Mesodermal cell (in vitro differentiated cells): ENCODE data around the gene TIMP2.
A peak's percentile ranks its signal among the peaks of the same experiment; 100 is the strongest.
"Not testable (repeated sequence)": the region's sequence is repeated elsewhere in the genome, so short reads cannot be mapped to it uniquely, and the experiment has no call there.

Experiments
- H3K27ac ChIP-seq: 2 replicates; pipeline ENCODE4 v1.7.0; 2013; ENCODE audit warnings: mild to moderate bottlenecking, low read depth, low read length, moderate library complexity; ENCODE audit not compliant: severe bottlenecking
- H3K36me3 ChIP-seq: 2 replicates; pipeline ENCODE4 v1.7.1; 2013; ENCODE audit warnings: mild to moderate bottlenecking, low read length, moderate library complexity; ENCODE audit not compliant: control insufficient read depth, insufficient read depth
- H3K4me1 ChIP-seq: one replicate; pipeline ENCODE4 v1.7.1; 2013; ENCODE audit warnings: mild to moderate bottlenecking, low read length; ENCODE audit not compliant: insufficient read depth, control insufficient read depth, poor library complexity, severe bottlenecking
- H3K4me3 ChIP-seq: 2 replicates; pipeline ENCODE4 v1.7.0; 2013; ENCODE audit warnings: low read length, control low read depth, mild to moderate bottlenecking; ENCODE audit not compliant: insufficient read depth, poor library complexity, severe bottlenecking; ENCODE audit errors: extremely low read depth
- H3K9me3 ChIP-seq: 2 replicates; pipeline ENCODE4 v1.7.1; 2013; ENCODE audit warnings: mild to moderate bottlenecking, low read length, moderate library complexity; ENCODE audit not compliant: control insufficient read depth
- WGBS, 2 experiments: methylation state at CpG; one replicate each; pipeline ENCODE4 v1.1.5; 2013; ENCODE audit warnings: missing lambda C conversion rate in 2 of 2; ENCODE audit not compliant: insufficient coverage in 2 of 2; 5-methylcytosine and 5-hydroxymethylcytosine counted together

Gene TIMP2

GRCh38 chr17:78876954-78877517 lies 48.2 kb downstream of the TIMP2 start:
- not testable (repeated sequence) for H3K27ac ChIP-seq, H3K9me3 ChIP-seq, H3K4me3 ChIP-seq
- peaks cover 19% of the 10 kb centered on the region for H3K36me3 ChIP-seq
- peaks cover 23% of the 10 kb centered on the region for H3K4me1 ChIP-seq
- 83 to 86% methylated on average over 3 to 7 of the region's 8 CpGs for WGBS, 2 experiments

GRCh38 chr17:78876094-78876597 lies 49.0 kb downstream of the TIMP2 start:
- 92 to 94% methylated on average over 6 to 7 of the region's 7 CpGs for WGBS, 2 experiments
- H3K36me3 ChIP-seq, result peaks cover 26% of the 10 kb centered on the region
- H3K27ac ChIP-seq, result peak overlapping the region; percentile 58
- H3K9me3 ChIP-seq, result no peaks in the 10 kb centered on the region
- H3K4me3 ChIP-seq, result no peak overlapping the region
- peaks cover 22% of the 10 kb centered on the region for H3K4me1 ChIP-seq

DNA sequence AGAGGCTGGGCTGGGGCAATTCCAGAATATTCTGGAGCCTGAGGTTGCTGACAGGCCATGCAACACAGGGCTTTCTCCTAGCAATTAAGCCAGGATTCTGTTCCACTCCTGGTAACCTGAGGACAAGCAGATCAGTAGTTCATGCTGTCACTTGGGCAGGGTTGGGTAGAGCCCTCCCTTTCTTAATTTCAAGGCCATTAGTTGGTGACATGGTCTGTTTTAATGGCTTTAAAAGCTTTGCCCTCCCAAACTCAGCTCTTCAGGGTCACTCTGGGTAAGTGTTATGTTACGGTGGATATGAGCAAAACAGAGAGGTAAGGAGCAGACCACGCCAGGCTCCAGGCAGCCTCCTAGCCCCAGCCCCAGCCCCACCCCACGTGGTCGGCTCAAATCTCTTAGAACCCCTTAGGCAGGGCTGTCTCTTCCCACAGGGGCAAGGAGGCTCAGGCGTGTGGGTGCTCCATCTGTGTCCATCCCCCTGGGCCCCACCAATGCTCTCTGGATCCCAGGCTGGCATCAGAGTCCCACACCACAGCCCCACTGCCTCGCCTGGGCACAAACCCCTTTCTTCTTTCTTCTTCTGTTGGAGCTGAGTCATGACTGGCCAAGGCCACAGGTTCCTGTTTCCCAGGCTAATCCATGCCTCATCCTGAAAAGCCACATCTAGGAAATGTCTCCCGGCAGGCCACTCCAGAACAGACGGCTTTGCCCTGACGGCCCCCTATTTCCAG lies 49.7 kb downstream of the TIMP2 start:
- Histone ChIP-seq H3K9me3 (no peaks in the 10 kb centered on the region), H3K27ac (peak overlapping the region; percentile 58), H3K4me3 (no peak overlapping the region), H3K4me1 (peaks cover 22% of the 10 kb centered on the region), H3K36me3 (peaks cover 32% of the 10 kb centered on the region)
- WGBS, 2 experiments, result 85 to 87% methylated on average over 7 to 9 of the region's 9 CpGs

GRCh38 chr17:78873519-78874340 lies 51.5 kb downstream of the TIMP2 start:
- Histone ChIP-seq H3K4me3 (no peak overlapping the region), H3K36me3 (peaks cover 46% of the 10 kb centered on the region), H3K27ac (no peak overlapping the region), H3K4me1 (peaks cover 13% of the 10 kb centered on the region), H3K9me3 (no peaks in the 10 kb centered on the region)
- 93% methylated on average over 14 to 19 of the region's 21 CpGs for WGBS, 2 experiments

- H3K27ac ChIP-seq, result no peak overlapping the region
- peaks cover 56% of the 10 kb centered on the region for H3K36me3 ChIP-seq
- no peak overlapping the region for H3K4me3 ChIP-seq
- 91 to 98% methylated on average over 4 to 6 of the region's 6 CpGs for WGBS, 2 experiments
- H3K4me1 ChIP-seq, result peaks cover 13% of the 10 kb centered on the region
- no peaks in the 10 kb centered on the region for H3K9me3 ChIP-seq
Measured at GRCh38 chr17:78872486-78872885, 52.7 kb downstream of the TIMP2 start.

- Histone ChIP-seq H3K4me1 (peaks cover 5% of the 10 kb centered on the region), H3K27ac (no peak overlapping the region)
- 88% methylated on average over 12 to 13 of the region's 15 CpGs for WGBS, 2 experiments
Measured at GRCh38 chr17:78870621-78871020, 54.6 kb downstream of the TIMP2 start.

DNA sequence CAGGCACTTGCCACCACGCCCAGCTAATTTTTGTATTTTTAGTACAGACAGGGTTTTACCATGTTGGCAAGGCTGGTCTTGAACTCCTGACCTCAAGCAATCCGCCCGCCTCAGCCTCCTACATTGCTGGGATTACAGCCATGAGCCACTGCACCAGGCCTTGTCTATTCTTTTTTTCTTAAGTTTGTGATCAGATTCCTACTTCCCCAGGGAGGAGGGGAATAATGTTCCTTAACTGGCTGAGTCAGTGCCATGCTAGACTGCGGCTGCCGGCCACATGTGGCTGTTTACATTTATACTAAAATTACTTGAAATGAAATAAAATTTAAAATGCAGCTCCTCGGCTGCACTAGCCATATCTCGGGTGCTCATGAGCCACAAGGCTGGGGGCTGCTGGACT lies 56.8 kb downstream of the TIMP2 start:
- Histone ChIP-seq H3K36me3 (peaks cover 60% of the 10 kb centered on the region), H3K9me3 (no peaks in the 10 kb centered on the region), H3K27ac (no peak overlapping the region), H3K4me3 (no peak overlapping the region), H3K4me1 (no peaks in the 10 kb centered on the region)
- 74 to 89% methylated on average over 3 to 5 of the region's 7 CpGs for WGBS, 2 experiments

More at GRCh38 chr17:78870621-78871020, 54.6 kb downstream of the TIMP2 start:
- no peak overlapping the region for H3K4me3 ChIP-seq
- no peaks in the 10 kb centered on the region for H3K9me3 ChIP-seq
- peaks cover 60% of the 10 kb centered on the region for H3K36me3 ChIP-seq

GRCh38 chr17:78867046-78867445 lies 58.1 kb downstream of the TIMP2 start:
- 94 to 96% methylated on average over 2 to 3 of the region's 3 CpGs for WGBS, 2 experiments
- peaks cover 55% of the 10 kb centered on the region for H3K36me3 ChIP-seq
- H3K4me3 ChIP-seq, H3K4me1 ChIP-seq, H3K27ac ChIP-seq, H3K9me3 ChIP-seq: not testable (repeated sequence)

- H3K9me3 ChIP-seq, result no peaks in the 10 kb centered on the region
- WGBS, 2 experiments, result 43 to 45% methylated on average over 12 to 19 of the region's 19 CpGs
- H3K4me1 ChIP-seq, result peaks cover 6% of the 10 kb centered on the region
- H3K4me3 ChIP-seq, result no peak overlapping the region
- peaks cover 45% of the 10 kb centered on the region for H3K36me3 ChIP-seq
- no peak overlapping the region for H3K27ac ChIP-seq
Measured at GRCh38 chr17:78865682-78866390, 59.4 kb downstream of the TIMP2 start.

DNA sequence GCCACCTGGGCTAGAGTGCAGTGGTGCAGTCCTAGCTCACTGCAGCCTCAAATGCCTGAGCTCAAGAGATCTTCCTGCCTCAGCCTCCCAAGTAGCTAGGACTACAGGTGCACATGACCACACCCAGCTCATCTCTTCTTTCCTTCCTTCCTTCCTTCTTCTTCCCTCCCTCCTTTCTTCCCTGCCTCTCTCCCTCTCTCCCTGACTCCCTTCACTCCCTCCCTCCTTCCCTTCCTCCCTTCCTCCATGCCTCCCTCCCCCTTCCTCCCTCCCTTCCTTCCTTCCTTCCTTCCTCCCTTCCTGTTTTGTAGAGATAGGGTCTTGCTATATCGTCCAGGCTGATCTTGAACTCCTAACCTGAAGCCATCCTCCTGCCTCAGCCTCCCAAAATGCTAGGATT lies 61.1 kb downstream of the TIMP2 start:
- Histone ChIP-seq H3K4me1 (peaks cover 6% of the 10 kb centered on the region), H3K9me3 (no peaks in the 10 kb centered on the region), H3K27ac (no peak overlapping the region), H3K4me3 (no peak overlapping the region), H3K36me3 (peaks cover 33% of the 10 kb centered on the region)
- WGBS, 2 experiments, result 100% methylated on average over 1 of the region's 1 CpG; no CpG with 5 or more reads in 1 of the 2 experiments
